Measurements from ENCODE around the gene FAM9C. TPM values are rescaled to one million over a fixed set of nuclear protein-coding genes. Genes with fewer than 3 reads are reported as not detected.
A peak's percentile ranks its signal among the peaks of the same experiment; 100 is the strongest.

FAM9C gene
- total RNA-seq, 1 donor from 2014 or later: not detected

DNA sequence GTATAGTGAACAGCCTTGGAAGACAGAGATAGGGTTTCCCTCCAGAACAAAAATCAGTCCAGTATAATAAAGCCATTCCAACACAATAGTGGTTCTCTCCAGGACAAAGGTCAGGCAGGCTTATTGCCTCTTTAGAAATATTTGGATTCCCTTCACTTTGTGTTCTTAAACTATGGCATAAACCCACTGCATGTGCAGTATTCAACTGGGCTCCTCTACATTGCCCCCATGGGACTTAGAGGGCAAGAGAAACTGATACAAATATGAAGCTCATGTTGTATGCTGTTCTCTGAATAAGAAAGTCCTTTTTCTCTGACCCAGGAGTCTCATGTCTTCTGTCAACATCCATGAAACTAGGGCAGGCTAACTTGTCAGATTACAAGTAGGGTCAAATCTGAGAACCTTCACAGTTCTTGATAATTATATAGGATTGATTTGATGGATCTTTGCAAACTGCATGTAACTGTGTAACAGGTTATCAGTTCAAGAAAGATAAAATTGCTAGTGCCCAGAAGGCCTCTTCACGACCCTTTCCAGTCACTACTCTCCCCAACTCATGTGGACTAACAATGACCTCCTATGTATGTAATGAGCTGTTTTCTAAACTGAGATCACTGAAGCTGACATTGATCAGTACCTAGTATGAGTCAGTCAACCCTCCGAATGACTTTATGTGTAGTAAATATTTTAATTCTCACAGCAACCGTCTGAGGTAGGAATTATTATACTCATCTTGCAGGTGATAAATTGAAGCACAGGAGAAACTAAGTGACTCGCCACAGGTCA, 31.9 kb upstream of the FAM9C start:
- peak overlapping the region; percentile 10 for H3K27ac Mint-ChIP-seq (ENCODE audit: unreplicated experiment)
- no peak for DNase-seq (ENCODE audit: extremely low spot score, unreplicated experiment)
- peaks cover 39% of the 10 kb centered on the region for H3K4me1 Mint-ChIP-seq (ENCODE audit: unreplicated experiment)

DNA sequence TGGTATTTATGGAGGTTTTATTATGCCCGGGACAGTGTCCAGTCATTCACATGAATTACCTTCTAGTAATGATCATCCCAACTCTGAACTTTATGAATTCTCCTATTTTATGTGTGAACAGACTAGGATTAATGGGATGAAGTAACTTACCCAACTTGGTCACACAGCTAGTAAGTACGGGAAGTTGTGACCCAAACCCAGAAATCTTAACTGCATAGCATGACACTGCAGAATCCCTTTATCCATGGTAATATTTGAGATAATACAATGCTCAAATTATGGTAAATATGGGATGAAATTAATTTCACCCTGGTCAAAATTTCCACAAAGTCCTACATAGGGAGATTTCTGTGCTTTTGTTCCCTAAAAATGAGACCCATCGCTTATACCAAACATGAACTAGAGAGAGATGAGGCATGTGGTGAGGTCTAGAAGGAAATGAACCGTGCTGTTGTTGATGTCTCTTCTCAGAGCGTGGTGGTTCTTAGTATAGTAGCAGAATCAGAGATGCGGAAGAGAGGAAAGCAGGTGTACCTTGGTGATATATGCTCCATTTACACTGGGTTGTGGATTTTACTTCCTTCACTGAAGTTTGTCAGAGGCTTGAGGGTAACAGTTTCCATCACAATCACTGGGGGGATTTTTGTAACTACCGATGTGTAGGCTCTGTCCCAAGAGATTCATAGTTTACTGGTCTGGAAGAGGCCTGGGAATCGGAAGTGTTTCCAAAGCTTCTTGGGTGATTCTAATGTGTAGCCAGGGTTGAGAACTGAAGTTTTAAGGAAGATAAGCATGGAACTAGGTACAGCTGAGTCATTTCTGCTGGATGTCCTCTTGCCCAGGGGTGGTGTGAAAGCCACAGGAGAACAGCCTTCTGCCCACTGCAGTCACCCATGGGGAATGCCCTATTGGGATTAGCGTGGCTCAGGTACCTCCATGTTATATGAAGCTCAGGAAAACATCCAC, 30.2 kb upstream of the FAM9C start:
- H3K4me3 Mint-ChIP-seq (ENCODE audit: unreplicated experiment): no peak overlapping the region
- H3K36me3 Mint-ChIP-seq (ENCODE audit: unreplicated experiment): peaks cover 2% of the 10 kb centered on the region
- no peaks in the 10 kb centered on the region for H3K27me3 Mint-ChIP-seq (ENCODE audit: unreplicated experiment)
- DNase-seq (ENCODE audit: extremely low spot score, unreplicated experiment): no peak
- TF ChIP-seq, protein P1, sequence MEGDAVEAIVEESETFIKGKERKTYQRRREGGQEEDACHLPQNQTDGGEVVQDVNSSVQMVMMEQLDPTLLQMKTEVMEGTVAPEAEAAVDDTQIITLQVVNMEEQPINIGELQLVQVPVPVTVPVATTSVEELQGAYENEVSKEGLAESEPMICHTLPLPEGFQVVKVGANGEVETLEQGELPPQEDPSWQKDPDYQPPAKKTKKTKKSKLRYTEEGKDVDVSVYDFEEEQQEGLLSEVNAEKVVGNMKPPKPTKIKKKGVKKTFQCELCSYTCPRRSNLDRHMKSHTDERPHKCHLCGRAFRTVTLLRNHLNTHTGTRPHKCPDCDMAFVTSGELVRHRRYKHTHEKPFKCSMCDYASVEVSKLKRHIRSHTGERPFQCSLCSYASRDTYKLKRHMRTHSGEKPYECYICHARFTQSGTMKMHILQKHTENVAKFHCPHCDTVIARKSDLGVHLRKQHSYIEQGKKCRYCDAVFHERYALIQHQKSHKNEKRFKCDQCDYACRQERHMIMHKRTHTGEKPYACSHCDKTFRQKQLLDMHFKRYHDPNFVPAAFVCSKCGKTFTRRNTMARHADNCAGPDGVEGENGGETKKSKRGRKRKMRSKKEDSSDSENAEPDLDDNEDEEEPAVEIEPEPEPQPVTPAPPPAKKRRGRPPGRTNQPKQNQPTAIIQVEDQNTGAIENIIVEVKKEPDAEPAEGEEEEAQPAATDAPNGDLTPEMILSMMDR (IDR thresholded peaks at IDR 0.05): no peak
- peaks cover 24% of the 10 kb centered on the region for H3K4me1 Mint-ChIP-seq (ENCODE audit: unreplicated experiment)
- no peak overlapping the region for H3K27ac Mint-ChIP-seq (ENCODE audit: unreplicated experiment)
- H3K9me3 Mint-ChIP-seq (ENCODE audit: unreplicated experiment): peaks cover 6% of the 10 kb centered on the region

More for the DNA sequence above, 31.9 kb upstream of the FAM9C start:
- H3K4me3 Mint-ChIP-seq (ENCODE audit: unreplicated experiment): no peak overlapping the region
- H3K9me3 Mint-ChIP-seq (ENCODE audit: unreplicated experiment): peaks cover 8% of the 10 kb centered on the region
- TF ChIP-seq, protein P1 (IDR thresholded peaks at IDR 0.05): no peak
- no peaks in the 10 kb centered on the region for H3K27me3 Mint-ChIP-seq (ENCODE audit: unreplicated experiment)
- no peaks in the 10 kb centered on the region for H3K36me3 Mint-ChIP-seq (ENCODE audit: unreplicated experiment)

DNA sequence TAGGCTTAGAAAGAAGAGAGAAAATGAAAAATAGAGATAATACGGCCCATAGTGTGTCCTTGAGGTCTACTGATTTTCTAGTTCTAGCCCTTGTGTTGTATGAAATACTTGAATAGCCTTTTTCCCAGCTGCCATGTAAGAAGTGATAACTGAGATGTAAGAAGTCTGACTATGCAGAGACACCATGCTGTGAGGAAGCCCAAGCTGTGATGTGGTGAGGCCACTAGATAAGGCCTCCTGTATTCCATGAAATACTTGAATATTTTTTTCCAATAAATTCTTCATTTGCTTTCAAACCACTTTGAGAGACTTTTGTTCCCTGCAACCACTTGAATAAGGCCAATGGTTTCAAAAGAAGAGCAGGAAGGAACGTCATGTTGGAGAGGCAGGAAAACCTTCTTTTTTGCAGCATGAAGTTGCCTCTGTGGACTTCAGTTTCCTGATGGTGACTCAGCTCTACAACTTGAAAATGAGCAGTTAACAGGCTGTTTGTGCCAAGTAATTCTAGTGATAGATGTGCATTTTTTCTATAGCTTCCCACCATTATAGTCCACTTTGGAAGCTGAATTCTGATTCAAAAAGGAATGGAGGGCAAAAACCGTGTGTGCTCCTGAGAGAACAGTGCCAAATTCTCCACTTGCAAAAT, 25.5 kb upstream of the FAM9C start:
- Mint-ChIP-seq H3K4me1 (ENCODE audit: unreplicated experiment) (peaks cover 6% of the 10 kb centered on the region), H3K9me3 (ENCODE audit: unreplicated experiment) (peaks cover 16% of the 10 kb centered on the region)
- DNase-seq (ENCODE audit: extremely low spot score, unreplicated experiment): no peak

DNA sequence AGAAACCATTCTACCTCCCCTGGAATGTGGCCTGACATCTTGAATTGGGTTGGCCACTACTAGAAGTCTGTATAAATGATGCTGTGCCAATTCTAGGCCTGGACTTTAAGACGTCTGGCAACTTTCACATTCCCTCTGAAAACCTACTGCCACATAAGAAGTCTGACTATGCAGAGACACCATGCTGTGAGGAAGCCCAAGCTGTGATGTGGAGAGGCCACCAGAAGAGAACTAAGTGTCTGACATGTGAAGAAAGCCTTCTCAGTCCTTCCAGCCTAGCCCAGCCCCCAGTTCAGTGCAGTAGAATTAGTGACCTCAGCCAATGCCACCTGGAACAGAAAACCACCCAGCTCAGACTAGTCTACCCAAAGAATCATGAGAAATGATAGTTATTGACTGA, 24.2 kb upstream of the FAM9C start:
- TF ChIP-seq, protein P1 (IDR thresholded peaks at IDR 0.05): no peak
- DNase-seq (ENCODE audit: extremely low spot score, unreplicated experiment): no peak
- Mint-ChIP-seq H3K27ac (ENCODE audit: unreplicated experiment) (no peak overlapping the region), H3K27me3 (ENCODE audit: unreplicated experiment) (no peaks in the 10 kb centered on the region), H3K9me3 (ENCODE audit: unreplicated experiment) (peaks cover 16% of the 10 kb centered on the region), H3K36me3 (ENCODE audit: unreplicated experiment) (peaks cover 2% of the 10 kb centered on the region), H3K4me1 (ENCODE audit: unreplicated experiment) (peaks cover 14% of the 10 kb centered on the region), H3K4me3 (ENCODE audit: unreplicated experiment) (no peak overlapping the region)

More for the DNA sequence above, 25.5 kb upstream of the FAM9C start:
- TF ChIP-seq, protein P1 (IDR thresholded peaks at IDR 0.05): no peak
- Mint-ChIP-seq H3K36me3 (ENCODE audit: unreplicated experiment) (peaks cover 2% of the 10 kb centered on the region), H3K27me3 (ENCODE audit: unreplicated experiment) (no peaks in the 10 kb centered on the region), H3K4me3 (ENCODE audit: unreplicated experiment) (no peak overlapping the region), H3K27ac (ENCODE audit: unreplicated experiment) (no peak overlapping the region)

Data from osteocyte (in vitro differentiated cells).